ENCODE results near the gene PHIP.

DNA sequence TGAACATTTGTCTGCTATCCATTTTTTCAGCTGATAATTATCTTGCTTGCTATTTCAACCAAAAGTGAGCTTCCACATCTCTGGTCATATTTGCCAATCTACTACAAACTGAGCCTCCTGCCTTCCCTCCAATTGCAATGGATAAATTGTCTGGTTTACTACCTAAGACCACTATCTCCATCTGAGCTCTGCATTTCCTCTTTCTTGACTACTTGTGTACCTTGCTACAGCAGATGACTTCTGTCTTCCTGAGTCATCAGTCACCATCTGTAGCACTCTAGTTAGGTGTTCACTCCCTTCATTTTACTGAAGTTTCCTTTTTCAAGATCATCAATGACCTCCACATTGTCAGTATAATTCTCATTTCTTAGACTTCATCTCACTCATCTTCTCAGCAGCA lies 33.5 kb upstream of the PHIP start:
- TF ChIP-seq, protein P1, sequence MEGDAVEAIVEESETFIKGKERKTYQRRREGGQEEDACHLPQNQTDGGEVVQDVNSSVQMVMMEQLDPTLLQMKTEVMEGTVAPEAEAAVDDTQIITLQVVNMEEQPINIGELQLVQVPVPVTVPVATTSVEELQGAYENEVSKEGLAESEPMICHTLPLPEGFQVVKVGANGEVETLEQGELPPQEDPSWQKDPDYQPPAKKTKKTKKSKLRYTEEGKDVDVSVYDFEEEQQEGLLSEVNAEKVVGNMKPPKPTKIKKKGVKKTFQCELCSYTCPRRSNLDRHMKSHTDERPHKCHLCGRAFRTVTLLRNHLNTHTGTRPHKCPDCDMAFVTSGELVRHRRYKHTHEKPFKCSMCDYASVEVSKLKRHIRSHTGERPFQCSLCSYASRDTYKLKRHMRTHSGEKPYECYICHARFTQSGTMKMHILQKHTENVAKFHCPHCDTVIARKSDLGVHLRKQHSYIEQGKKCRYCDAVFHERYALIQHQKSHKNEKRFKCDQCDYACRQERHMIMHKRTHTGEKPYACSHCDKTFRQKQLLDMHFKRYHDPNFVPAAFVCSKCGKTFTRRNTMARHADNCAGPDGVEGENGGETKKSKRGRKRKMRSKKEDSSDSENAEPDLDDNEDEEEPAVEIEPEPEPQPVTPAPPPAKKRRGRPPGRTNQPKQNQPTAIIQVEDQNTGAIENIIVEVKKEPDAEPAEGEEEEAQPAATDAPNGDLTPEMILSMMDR (tag by site-specific recombination; IDR thresholded peaks at IDR 0.05), result no peak
- TF ChIP-seq, protein P2, sequence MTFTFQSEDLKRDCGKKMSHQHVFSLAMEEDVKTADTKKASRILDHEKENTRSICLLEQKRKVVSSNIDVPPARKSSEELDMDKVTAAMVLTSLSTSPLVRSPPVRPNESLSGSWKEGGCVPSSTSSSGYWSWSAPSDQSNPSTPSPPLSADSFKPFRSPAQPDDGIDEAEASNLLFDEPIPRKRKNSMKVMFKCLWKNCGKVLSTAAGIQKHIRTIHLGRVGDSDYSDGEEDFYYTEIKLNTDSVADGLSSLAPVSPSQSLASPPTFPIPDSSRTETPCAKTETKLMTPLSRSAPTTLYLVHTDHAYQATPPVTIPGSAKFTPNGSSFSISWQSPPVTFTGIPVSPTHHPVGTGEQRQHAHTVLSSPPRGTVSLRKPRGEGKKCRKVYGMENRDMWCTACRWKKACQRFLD (tag by site-specific recombination; IDR thresholded peaks at IDR 0.05), result no peak
- TF ChIP-seq ZNF174 (tag by site-specific recombination; IDR thresholded peaks at IDR 0.05), result no peak
- no peak for TF ChIP-seq ZNF707 (tag by site-specific recombination; IDR thresholded peaks at IDR 0.05)
- no peak for TF ChIP-seq ZNF529 (tag by site-specific recombination; IDR thresholded peaks at IDR 0.05; ENCODE audit: insufficient replicate concordance)
- TF ChIP-seq ZBTB1 (tag by site-specific recombination; IDR thresholded peaks at IDR 0.05), result no peak
- no peak for TF ChIP-seq PRDM10 (tag by site-specific recombination; IDR thresholded peaks at IDR 0.05)
- TF ChIP-seq ZFP3 (tag by site-specific recombination; IDR thresholded peaks at IDR 0.05; ENCODE audit: low read depth), result no peak
- TF ChIP-seq ZBTB11 (tag by site-specific recombination; conservative IDR thresholded peaks at IDR 0.05; ENCODE audit: low read depth), result no peak
- no peak for TF ChIP-seq SALL2 (tag by site-specific recombination; IDR thresholded peaks at IDR 0.05; ENCODE audit: borderline replicate concordance)

All from HEK293 (cell line).